GM18505 (cell line): Measurements from ENCODE around the gene SEMA4D.
"Not testable (repeated sequence)": the region's sequence is repeated elsewhere in the genome, so short reads cannot be mapped to it uniquely, and the experiment has no call there.

Source experiments
- ATAC-seq: cut with Tn5 transposase; IDR thresholded peaks from one replicate; pipeline ENCODE4 v1.9.1; 2021; ENCODE audit not compliant: unreplicated experiment
- POLR2A ChIP-seq: IDR thresholded peaks from 4 replicates; pipeline ENCODE4 v1.6.1; 2011; ENCODE audit warnings: borderline replicate concordance; ENCODE audit not compliant: insufficient read depth, insufficient read length; ENCODE audit errors: extremely low read depth

The SEMA4D gene

GRCh38 chr9:89358376-89358916, 139.5 kb downstream of the SEMA4D start:
- ATAC-seq: no peak
- no peak for TF ChIP-seq POLR2A

GRCh38 chr9:89357331-89358197, 140.3 kb downstream of the SEMA4D start:
- no peak for ATAC-seq

GRCh38 chr9:89356782-89357181, 141.1 kb downstream of the SEMA4D start:
- no peak for TF ChIP-seq POLR2A
- ATAC-seq: no peak

More at GRCh38 chr9:89357331-89358197, 140.3 kb downstream of the SEMA4D start:
- no peak for TF ChIP-seq POLR2A

- ATAC-seq: no peak
- no peak for TF ChIP-seq POLR2A
Observed at GRCh38 chr9:89354471-89354870, 143.4 kb downstream of the SEMA4D start.

DNA sequence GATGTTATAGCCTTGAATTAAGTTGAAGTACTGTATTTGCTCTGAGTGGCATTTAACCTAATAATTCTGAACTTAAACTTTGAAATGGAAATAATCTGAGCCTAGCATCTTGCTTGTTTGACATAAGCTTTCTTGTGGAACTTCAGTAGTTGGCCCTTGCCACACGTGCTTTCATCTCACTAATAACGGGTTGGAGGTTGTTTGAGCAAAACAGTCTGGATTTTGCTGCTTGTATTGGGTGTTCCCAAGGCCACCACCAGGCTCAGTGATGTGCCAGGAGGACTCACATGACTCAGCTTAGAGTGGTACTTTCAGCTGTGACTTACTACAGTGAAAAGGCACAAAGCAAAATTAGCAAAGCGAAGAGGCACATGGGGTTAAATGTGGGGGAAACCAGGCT, 143.9 kb downstream of the SEMA4D start:
- TF ChIP-seq POLR2A: no peak
- no peak for ATAC-seq

DNA sequence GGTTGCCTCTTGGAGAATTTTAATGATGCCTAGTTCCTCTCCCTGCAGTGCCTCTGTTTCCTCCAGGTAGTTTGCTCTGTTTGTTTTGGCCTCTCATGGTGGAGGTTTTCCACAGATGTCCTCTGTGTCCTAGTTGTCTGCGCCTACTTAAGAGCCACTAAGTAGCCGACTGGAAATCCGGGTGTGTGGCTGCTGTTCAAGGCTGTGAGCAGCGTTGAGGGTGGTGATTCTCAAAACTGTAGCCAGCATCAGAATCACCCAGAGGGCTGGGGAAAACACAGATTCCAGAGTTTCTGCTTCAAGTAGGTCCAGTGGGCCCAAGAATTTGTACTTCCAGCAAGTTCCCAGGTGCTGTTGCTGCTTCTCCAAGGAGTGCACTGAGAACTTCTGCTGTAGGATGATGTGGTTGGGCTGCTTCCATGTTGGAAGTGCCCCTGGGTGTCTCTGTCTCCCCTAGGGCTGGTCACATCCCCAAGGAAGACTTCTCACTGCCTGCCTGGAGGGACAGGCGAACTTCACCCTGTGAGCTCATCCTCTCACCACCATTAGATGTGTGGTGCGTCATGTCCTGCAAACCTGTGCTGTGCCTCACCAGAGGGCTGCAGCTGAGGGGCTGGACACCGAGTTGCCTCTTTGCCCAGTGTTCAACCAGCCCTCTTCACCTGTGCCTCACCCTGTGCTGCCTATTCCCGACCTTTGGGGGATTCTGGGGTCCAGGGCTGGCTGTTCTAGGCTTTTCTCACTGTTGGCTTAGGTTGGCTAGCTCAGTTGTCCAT, 144.9 kb downstream of the SEMA4D start:
- TF ChIP-seq POLR2A: no peak
- ATAC-seq: no peak

DNA sequence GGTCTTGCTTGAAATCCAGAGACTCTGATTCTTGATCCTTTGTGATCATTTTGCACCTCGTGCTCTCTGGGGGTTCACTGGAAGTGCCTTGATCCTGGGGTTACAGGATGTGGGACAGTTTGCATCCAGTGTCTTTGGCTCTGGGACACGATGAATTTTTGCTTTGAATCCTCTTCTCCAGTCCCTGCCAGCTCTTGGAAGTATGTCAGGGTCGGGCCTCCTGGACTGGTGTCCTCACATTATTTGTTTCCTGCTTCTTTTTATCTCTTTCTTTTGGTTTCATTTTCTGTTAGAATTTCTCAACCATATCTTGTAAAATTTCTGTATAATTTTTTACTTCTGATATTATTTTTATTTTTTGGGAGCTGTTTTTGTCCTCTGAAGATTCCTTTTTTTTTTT, 145.5 kb downstream of the SEMA4D start:
- TF ChIP-seq POLR2A: no peak
- no peak for ATAC-seq

DNA sequence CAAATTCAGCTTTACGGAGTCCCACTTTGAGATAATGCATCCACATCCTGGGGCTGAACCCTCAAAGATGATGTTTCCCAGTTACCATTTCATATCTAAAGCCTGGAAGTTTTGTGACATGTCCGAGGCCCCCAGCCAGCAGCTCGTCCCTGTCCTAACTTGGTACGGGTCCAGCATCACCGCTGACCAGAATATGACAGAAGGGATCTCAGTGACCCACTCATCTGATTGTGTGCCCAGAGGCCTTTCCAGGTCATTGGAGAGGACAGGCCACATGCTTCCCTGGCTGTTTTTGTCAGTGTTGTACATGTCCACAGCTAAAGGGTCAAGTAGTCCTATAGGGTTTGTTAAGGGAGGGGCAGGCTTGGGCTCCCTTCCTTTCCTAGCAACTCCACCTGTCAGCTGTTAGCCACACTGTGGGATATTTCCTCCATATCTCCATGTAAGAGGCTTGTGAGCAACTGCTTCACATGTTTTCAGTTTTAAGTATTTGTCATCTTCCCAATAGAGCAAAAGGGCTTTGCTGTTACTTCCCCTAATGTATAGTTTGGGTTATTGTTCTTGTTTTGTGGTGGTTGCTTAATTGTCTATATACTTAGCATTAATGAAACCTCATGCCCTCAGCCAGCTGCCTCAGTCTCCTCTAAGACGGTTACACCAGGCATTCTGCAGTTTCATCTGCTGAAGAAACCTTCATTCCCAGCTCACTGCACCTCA, 146.2 kb downstream of the SEMA4D start:
- no peak for TF ChIP-seq POLR2A
- ATAC-seq: no peak

DNA sequence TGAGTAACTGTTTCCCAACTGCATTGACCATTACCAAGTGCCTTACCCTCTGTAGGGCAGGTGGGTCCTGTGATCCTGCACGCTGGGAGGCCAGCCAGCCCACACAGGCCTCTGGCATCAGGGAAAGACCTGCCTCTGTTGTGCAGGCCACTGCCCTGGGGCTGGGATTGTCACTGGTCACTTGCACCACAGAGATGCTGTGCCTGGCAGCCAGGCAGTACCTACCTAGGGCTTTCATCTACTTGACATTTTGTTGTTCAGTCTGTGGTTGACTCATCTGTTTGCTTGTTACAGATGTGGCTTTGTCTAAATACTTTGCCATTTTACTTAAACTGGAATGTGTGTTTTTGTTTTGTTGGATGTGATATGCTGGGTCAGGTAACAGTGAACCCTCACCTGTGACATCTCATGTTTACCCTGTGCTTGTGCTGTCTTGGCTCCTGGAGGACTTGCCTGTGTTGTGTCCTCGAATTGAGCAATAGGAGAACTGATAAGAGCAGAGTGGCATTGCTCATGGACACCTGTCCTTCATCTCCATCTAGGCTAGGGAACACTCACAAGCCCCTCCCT, 146.8 kb downstream of the SEMA4D start:
- no peak for TF ChIP-seq POLR2A
- no peak for ATAC-seq

GRCh38 chr9:89349607-89350006, 148.3 kb downstream of the SEMA4D start:
- ATAC-seq: no peak
- no peak for TF ChIP-seq POLR2A

- no peak for TF ChIP-seq POLR2A
Observed at GRCh38 chr9:89347651-89348050, 150.3 kb downstream of the SEMA4D start.

GRCh38 chr9:89346696-89347095, 151.2 kb downstream of the SEMA4D start:
- no peak for TF ChIP-seq POLR2A
- ATAC-seq: no peak

More at GRCh38 chr9:89347651-89348050, 150.3 kb downstream of the SEMA4D start:
- ATAC-seq: no peak

- no peak for TF ChIP-seq POLR2A
- no peak for ATAC-seq
Observed at GRCh38 chr9:89345476-89345875, 152.4 kb downstream of the SEMA4D start.

GRCh38 chr9:89343812-89344211, 154.1 kb downstream of the SEMA4D start:
- not testable (repeated sequence) for ATAC-seq
